Esophagus muscularis mucosa (tissue), 4 donors: ENCODE measurements around the gene ANKS3. TPM values are rescaled to one million over a fixed set of nuclear protein-coding genes. Genes with fewer than 3 reads are reported as not detected.

Source experiments
- DNase-seq: peaks from one replicate; pipeline ENCODE4 v3.0.0-alpha.2; 2017; ENCODE audit errors: extremely low spot score
- H3K27ac ChIP-seq, 4 donors: fragments of 200-600 bp; sonication (generic); replicated peaks in 1 of 4; 1 replicate in 3 of 4; 2 replicates in 1 of 4; pipeline ENCODE4 v1.5.1; 2016 to 2019; ENCODE audit warnings: mild to moderate bottlenecking in 1 of 4
- H3K27me3 ChIP-seq, 4 donors: fragments of 200-600 bp; sonication (generic); one replicate each; pipeline versions ENCODE4 v1.5.1 to v1.6.0; 2016 to 2019
- H3K36me3 ChIP-seq, 4 donors: fragments of 200-600 bp; sonication (generic); one replicate each; pipeline ENCODE4 v1.5.1; 2016 to 2019
- H3K4me1 ChIP-seq, 4 donors: fragments of 200-600 bp; sonication (generic); one replicate each; pipeline ENCODE4 v1.5.1; 2016 to 2019
- H3K4me3 ChIP-seq, 4 donors: fragments of 200-600 bp; sonication (generic); 1 replicate in 2 of 4; 2 replicates in 2 of 4; pipeline ENCODE4 v1.5.1; 2016 to 2019; ENCODE audit warnings: mild to moderate bottlenecking in 4 of 4, moderate library complexity in 1 of 4
- H3K9me3 ChIP-seq, 4 donors: fragments of 200-600 bp; sonication (generic); 1 replicate in 3 of 4; 2 replicates in 1 of 4; pipeline ENCODE4 v1.5.1; 2016 to 2019
- EP300 ChIP-seq: sonication (generic); formaldehyde crosslinking; IDR thresholded peaks from one replicate; pipeline ENCODE4 v1.6.1; 2017; ENCODE audit warnings: antibody characterized with exemption
- POLR2A ChIP-seq: fragments of 450-650 bp; IDR thresholded peaks from one replicate; pipeline ENCODE4 v1.6.1; 2017; ENCODE audit warnings: antibody characterized with exemption, moderate library complexity, mild to moderate bottlenecking, low read depth
- POLR2AphosphoS5 ChIP-seq, 2 donors: sonication (generic); formaldehyde crosslinking; IDR thresholded peaks; one replicate each; pipeline ENCODE4 v1.6.1; 2017; ENCODE audit warnings: antibody characterized with exemption in 2 of 2
- WGBS: methylation state at CpG from one replicate; pipeline ENCODE4 v1.1.5; 2018; 5-methylcytosine and 5-hydroxymethylcytosine counted together
- intact Hi-C: fragments of 100-400 bp; cut with DNase I; formaldehyde crosslinking; loops from one replicate; pipeline ENCODE4 v1.15.1; 2023
- total RNA-seq, 4 donors: library from RNA; depleted of rRNA; stranded (reverse); fragments of >200 nt; gene quantifications; one replicate each; pipeline versions ENCODE4 v1.1.0 to v1.2.1, GENCODE V29; 2016
- TF ChIP-seq, protein P1 (sequence below), 3 experiments: fragments of 200-600 bp in 2 of 3; fragments of 450-650 bp in 1 of 3; sonication (generic) in 2 of 3; IDR thresholded peaks; one replicate each; pipeline ENCODE4 v1.5.1; 2017 to 2019; ENCODE audit warnings: antibody characterized with exemption in 3 of 3, mild to moderate bottlenecking in 2 of 3, moderate library complexity in 1 of 3

The ANKS3 gene
- total RNA-seq, 4 donors from 2014 or later: 17.0 to 29.0 (median 24.7) TPM

- Histone ChIP-seq H3K36me3 (peaks cover 19 to 96% (median 73%) of the 10 kb centered on the region in 4 donors), H3K4me3 (no peak overlapping the region), H3K9me3 (no peaks in the 10 kb centered on the region), H3K27ac (peak overlapping the region in 1 of 4 donors; percentile 17), H3K27me3 (no peaks in the 10 kb centered on the region), H3K4me1 (peaks cover 23 to 32% (median 26%) of the 10 kb centered on the region in 4 donors)
- no peak for DNase-seq
- intact Hi-C loops: no loop called here
- WGBS: 86% methylated on average over 11 of the region's 11 CpGs
- TF ChIP-seq POLR2AphosphoS5 (IDR thresholded peaks at IDR 0.05): no peak
- no peak for TF ChIP-seq EP300
- TF ChIP-seq POLR2A: no peak
- TF ChIP-seq, protein P1, sequence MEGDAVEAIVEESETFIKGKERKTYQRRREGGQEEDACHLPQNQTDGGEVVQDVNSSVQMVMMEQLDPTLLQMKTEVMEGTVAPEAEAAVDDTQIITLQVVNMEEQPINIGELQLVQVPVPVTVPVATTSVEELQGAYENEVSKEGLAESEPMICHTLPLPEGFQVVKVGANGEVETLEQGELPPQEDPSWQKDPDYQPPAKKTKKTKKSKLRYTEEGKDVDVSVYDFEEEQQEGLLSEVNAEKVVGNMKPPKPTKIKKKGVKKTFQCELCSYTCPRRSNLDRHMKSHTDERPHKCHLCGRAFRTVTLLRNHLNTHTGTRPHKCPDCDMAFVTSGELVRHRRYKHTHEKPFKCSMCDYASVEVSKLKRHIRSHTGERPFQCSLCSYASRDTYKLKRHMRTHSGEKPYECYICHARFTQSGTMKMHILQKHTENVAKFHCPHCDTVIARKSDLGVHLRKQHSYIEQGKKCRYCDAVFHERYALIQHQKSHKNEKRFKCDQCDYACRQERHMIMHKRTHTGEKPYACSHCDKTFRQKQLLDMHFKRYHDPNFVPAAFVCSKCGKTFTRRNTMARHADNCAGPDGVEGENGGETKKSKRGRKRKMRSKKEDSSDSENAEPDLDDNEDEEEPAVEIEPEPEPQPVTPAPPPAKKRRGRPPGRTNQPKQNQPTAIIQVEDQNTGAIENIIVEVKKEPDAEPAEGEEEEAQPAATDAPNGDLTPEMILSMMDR (IDR thresholded peaks at IDR 0.05): no peak
Observed at GRCh38 chr16:4676831-4677230, 57.2 kb downstream of the ANKS3 start.

- WGBS: 80% methylated on average over 22 of the region's 23 CpGs
- H3K4me3 ChIP-seq: no peak overlapping the region
- DNase-seq: no peak
- H3K27me3 ChIP-seq: no peaks in the 10 kb centered on the region
- TF ChIP-seq POLR2AphosphoS5 (IDR thresholded peaks at IDR 0.05): no peak
- TF ChIP-seq EP300: no peak
- TF ChIP-seq POLR2A: no peak
- TF ChIP-seq, protein P1 (IDR thresholded peaks at IDR 0.05): no peak
- H3K36me3 ChIP-seq: peaks cover 19 to 96% (median 74%) of the 10 kb centered on the region in 4 donors
- H3K27ac ChIP-seq: peak overlapping the region in 1 of 4 donors; percentile 17
- no peaks in the 10 kb centered on the region for H3K9me3 ChIP-seq
- H3K4me1 ChIP-seq: peaks cover 18 to 25% (median 21%) of the 10 kb centered on the region in 4 donors
- intact Hi-C loops: no loop called here
Observed at GRCh38 chr16:4675864-4676786, 57.9 kb downstream of the ANKS3 start.

GRCh38 chr16:4674926-4675530 is 59.0 kb downstream of the ANKS3 start:
- peaks cover 8 to 17% (median 16%) of the 10 kb centered on the region in 4 donors for H3K4me1 ChIP-seq
- peaks cover 19 to 96% (median 77%) of the 10 kb centered on the region in 4 donors for H3K36me3 ChIP-seq
- H3K27ac ChIP-seq: no peak overlapping the region
- no peak for DNase-seq
- H3K9me3 ChIP-seq: no peaks in the 10 kb centered on the region
- TF ChIP-seq POLR2AphosphoS5 (IDR thresholded peaks at IDR 0.05) (no peak), EP300 (no peak), POLR2A (no peak)
- TF ChIP-seq, protein P1 (IDR thresholded peaks at IDR 0.05): no peak
- H3K4me3 ChIP-seq: no peak overlapping the region
- intact Hi-C loops: no loop called here
- WGBS: over 99% methylated on average over 9 of the region's 9 CpGs
- no peaks in the 10 kb centered on the region for H3K27me3 ChIP-seq

GRCh38 chr16:4673387-4674046 is 60.6 kb downstream of the ANKS3 start:
- Histone ChIP-seq H3K4me3 (no peak overlapping the region), H3K27me3 (no peaks in the 10 kb centered on the region), H3K9me3 (no peaks in the 10 kb centered on the region), H3K4me1 (peaks cover 3 to 5% (median 4%) of the 10 kb centered on the region in 4 donors), H3K27ac (no peak overlapping the region), H3K36me3 (peaks cover 28 to 97% (median 85%) of the 10 kb centered on the region in 4 donors)
- DNase-seq: no peak
- intact Hi-C loops: no loop called here
- TF ChIP-seq POLR2A (no peak), EP300 (no peak)
- TF ChIP-seq, protein P1 (IDR thresholded peaks at IDR 0.05): no peak
- WGBS: 89% methylated on average over 14 of the region's 33 CpGs
